ENCODE data around the gene LACTB. TPM values are rescaled to one million over a fixed set of nuclear protein-coding genes. Genes with fewer than 3 reads are reported as not detected.
A peak's percentile ranks its signal among the peaks of the same experiment; 100 is the strongest.

The LACTB gene
- total and polyA plus RNA-seq, 10 of the 15 experiments (the other 5 are each of a cell fraction or from before 2014, with no cell fraction given), result 5.0 to 35.3 (median 16.6) TPM

DNA sequence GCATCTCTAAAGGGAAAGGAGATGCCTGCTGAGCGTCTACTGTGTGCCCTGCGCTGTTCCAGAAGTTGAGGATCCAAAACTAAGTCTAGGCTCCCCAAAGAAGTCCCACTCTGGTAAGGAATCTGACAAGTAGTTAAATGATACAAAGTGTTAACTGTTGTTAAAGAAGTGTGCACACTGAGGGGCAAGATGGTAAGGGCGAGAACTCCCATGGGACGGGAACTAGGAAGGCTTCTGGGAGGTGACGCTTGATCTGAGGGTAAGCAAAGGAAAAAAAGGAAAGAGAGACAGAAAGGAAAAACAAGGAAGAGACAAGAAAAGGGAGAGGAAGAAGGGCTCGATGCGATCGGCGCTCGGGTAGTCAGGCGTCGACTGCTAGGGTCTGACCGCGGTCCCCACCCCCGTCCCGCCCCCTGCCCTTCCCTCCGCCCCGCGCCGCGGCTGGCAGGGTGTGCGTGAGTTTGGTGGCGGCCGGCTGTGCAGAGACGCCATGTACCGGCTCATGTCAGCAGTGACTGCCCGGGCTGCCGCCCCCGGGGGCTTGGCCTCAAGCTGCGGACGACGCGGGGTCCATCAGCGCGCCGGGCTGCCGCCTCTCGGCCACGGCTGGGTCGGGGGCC lies at the start of gene LACTB (continued):
- TF ChIP-seq, protein P1, sequence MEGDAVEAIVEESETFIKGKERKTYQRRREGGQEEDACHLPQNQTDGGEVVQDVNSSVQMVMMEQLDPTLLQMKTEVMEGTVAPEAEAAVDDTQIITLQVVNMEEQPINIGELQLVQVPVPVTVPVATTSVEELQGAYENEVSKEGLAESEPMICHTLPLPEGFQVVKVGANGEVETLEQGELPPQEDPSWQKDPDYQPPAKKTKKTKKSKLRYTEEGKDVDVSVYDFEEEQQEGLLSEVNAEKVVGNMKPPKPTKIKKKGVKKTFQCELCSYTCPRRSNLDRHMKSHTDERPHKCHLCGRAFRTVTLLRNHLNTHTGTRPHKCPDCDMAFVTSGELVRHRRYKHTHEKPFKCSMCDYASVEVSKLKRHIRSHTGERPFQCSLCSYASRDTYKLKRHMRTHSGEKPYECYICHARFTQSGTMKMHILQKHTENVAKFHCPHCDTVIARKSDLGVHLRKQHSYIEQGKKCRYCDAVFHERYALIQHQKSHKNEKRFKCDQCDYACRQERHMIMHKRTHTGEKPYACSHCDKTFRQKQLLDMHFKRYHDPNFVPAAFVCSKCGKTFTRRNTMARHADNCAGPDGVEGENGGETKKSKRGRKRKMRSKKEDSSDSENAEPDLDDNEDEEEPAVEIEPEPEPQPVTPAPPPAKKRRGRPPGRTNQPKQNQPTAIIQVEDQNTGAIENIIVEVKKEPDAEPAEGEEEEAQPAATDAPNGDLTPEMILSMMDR (IDR thresholded peaks at IDR 0.05 in 2 of 3, conservative IDR thresholded peaks at IDR 0.05 in 1 of 3; ENCODE audit: control insufficient read depth in 2 of 3, extremely low read depth in 1 of 3, insufficient read depth in 1 of 3, low read depth in 3 of 3, low read length in 3 of 3), result no peak
- TF ChIP-seq HCFC1 (IDR thresholded peaks at IDR 0.05; ENCODE audit: low read length), result peak; percentile 44; the same call in 1 of the 2 replicates

DNA sequence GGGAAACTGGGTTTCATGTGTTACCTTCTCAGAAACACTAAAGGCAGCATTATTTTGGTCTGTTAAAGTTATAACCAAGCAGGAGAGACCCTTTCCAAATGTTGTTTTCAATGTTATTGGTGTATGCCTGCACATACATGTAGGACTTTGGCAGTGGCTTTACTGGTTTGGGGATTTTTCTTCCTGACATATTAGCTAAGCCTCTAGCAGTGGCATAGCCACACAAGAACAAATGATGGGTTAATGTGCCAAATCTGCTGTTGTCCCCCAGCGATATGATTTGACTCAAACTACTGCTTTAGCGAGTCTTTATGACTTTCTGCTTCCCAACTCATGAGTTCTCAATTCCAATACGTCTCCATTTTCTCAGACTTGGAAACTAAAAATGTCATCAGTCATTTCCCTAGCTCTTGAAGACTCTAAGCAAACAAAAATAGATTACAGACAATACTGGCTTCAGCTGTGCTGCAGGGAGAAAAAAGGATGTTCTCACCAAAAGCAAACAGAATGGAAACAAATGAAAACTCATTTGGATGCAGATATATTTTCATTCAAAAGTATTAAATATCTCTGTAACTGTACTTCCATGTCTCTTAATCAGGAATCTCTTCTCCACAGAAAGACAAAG lies 49.5 kb upstream of the LACTB start:
- BruUV-seq (replicated peaks), result no TSS peak
- ChIA-PET CTCF (no interaction called here), SMC1A (ENCODE audit: uncharacterized antibody, unreplicated experiment) (interaction anchor here (0.8 kb wide), 1 partner anchor 12 kb away, joined by 3 read pairs; no protein-coding TSS in a partner anchor), POLR2A (no interaction called here), RAD21 (ENCODE audit: unreplicated experiment) (no interaction called here)
- Histone ChIP-seq H3K27me3 (replicated peaks in 1 of 2; ENCODE audit: control insufficient read depth in 2 of 2, insufficient read depth in 2 of 2, low read length in 1 of 2) (no peaks in the 10 kb centered on the region), H3K79me2 (ENCODE audit: control insufficient read depth, insufficient read depth, low read length) (no peaks in the 10 kb centered on the region), H3K4me3 (no peak overlapping the region), H3K27ac (ENCODE audit: control insufficient read depth, insufficient read depth) (no peak overlapping the region), H2AFZ (ENCODE audit: control insufficient read depth, low read depth, low read length) (no peak overlapping the region), H3K9me3 (replicated peaks; ENCODE audit: control insufficient read depth, insufficient read depth, low read length) (no peaks in the 10 kb centered on the region), H3K4me1 (ENCODE audit: control insufficient read depth, insufficient read depth, low read length) (peaks cover 9% of the 10 kb centered on the region), H3K36me3 (ENCODE audit: control insufficient read depth in 2 of 2, insufficient read depth in 2 of 2, low read length in 1 of 2) (no peaks in the 10 kb centered on the region), H3K9ac (ENCODE audit: control insufficient read depth, insufficient read depth, low read length) (no peak overlapping the region), H3K4me2 (ENCODE audit: control insufficient read depth, insufficient read depth) (no peak overlapping the region), H4K20me1 (ENCODE audit: control insufficient read depth, insufficient read depth) (no peaks in the 10 kb centered on the region)
- 59% methylated on average over 3 of the region's 3 CpGs for WGBS (ENCODE audit: insufficient coverage, insufficient replicate concordance, low lambda C conversion rate, missing lambda C conversion rate)
- TF ChIP-seq RAD21 (IDR thresholded peaks at IDR 0.05; ENCODE audit: insufficient read depth, low read depth, low read length), result no peak
- FAIRE-seq (no peak), ATAC-seq (no peak), DNase-seq (ENCODE audit: low read depth, low spot score) (no peak)
- in situ Hi-C loops (cut with MboI) (no loop called here), intact Hi-C loops (cut with micrococcal nuclease; ENCODE audit: unreplicated experiment) (no loop called here)
